ENCODE data around the gene NOP16.

Gene NOP16

DNA sequence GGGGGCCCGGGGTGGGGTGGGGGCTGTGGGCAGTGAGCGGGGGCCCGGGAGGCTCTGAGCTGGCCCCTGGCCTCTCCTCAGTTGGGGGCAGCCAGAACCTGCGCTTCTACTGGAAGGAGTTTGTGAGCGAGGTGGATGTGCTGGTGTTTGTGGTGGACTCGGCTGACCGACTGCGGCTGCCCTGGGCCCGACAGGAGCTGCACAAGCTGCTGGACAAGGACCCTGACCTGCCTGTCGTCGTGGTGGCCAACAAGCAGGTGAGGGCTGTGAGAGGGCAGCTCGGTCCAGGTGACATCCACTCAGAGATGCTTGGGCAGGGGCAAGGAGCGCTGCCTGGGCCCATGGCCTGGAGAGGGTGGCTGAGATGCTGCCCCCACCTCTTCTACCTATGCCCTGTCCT, 19.7 kb downstream of the NOP16 start:
- intact Hi-C loops (cut with DNase I): no loop called here
- no peak for DNase-seq

DNA sequence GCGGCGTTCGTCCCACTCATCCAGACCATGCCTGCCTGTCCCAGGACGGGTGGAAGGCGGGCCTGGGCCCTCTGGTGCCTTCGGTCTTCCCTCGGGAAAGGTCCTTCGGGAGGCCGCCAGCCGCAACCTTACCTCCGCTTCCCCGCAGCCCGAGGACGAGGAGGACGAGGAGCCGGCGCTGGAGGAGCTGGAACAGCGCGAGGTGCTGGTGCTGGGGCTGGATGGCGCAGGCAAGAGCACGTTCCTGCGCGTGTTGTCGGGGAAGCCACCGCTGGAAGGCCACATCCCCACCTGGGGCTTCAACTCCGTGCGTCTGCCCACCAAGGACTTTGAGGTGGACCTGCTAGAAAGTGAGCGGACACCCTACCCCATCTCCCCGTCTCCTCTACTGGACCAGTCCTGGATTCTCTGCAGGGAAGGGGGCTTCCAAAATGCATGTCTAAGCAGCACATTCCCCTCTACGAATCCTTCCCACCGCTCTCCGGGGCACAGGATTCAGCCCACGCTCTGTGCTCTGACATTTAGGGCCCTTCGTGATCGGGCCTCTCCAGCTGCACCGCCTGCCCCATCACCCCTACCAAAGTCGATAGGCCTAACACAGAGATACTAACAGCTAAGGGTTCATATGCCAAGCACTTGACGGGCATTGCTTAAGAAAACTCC, 22.0 kb downstream of the NOP16 start:
- intact Hi-C loops (cut with DNase I): no loop called here
- peak in 3 of 42 donors; percentile 11 to 23 (median 19) for DNase-seq

DNA sequence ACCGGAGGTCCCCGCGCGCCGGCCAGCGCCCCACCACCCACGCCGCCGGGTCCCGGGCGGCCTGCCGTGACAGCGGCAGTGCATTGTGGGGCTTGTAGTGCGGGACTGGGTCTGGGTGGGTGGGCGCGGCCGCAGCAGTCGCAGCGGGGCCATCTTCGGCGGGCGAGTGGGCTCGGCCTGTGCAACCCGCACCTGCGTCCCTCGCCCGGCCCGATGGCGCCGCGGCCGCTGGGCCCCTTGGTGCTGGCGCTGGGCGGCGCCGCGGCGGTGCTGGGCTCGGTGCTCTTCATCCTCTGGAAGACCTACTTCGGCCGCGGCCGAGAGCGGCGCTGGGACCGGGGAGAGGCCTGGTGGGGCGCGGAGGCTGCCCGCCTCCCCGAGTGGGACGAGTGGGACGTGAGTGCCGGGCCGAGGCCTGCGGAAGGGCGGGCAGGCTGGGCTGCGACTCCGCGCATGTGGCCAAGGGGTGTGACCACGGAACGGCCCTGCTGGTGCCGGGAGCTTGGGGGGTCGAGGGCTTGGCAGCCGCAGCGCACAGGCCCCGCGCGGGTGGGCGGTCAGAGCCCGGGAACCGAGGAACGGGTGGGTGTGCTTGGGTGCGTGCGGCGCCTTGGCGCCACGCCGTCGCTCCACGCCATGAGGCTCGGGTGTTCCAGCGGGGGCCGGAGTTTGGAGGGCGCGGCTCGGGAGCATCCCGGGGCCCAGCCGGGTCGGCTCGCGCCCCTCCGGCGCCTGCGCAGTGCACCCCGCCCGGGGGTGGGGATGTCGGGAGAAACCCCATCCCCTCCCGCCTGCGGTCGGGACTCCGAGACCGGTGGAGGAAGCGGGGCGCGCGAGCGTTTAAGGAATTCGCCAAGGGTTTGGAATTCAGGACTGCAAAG, 22.8 kb downstream of the NOP16 start, which contains the start of gene ARL10:
ARL10 (plus strand) TSS at position 137 of the 881 bp plus-strand sequence; CDS start at position 214, 77 bp downstream.
- DNase-seq: peak in 40 of 42 donors; percentile 42 to 86 (median 66)
- intact Hi-C loops (cut with DNase I): no loop called here

GRCh38 chr5:176364765-176365350, 23.5 kb downstream of the NOP16 start:
- intact Hi-C loops (cut with DNase I): no loop called here
- peak in 3 of 42 donors; percentile 24 to 35 (median 35) for DNase-seq

- intact Hi-C loops (cut with DNase I): no loop called here
- DNase-seq: no peak
Measured at GRCh38 chr5:176362233-176362490, 26.2 kb downstream of the NOP16 start.

- peak; percentile 90 to 98 (median 96) for DNase-seq
- intact Hi-C loops (cut with DNase I): no loop called here
Measured at GRCh38 chr5:176361437-176362232, 26.8 kb downstream of the NOP16 start, which contains the start of gene KIAA1191. KIAA1191 (minus strand) TSS chr5:176361764; CDS start chr5:176359508, 2,256 bp downstream.

GRCh38 chr5:176360894-176361436, 27.4 kb downstream of the NOP16 start:
- intact Hi-C loops (cut with DNase I): no loop called here
- DNase-seq: peak in 23 of 42 donors; percentile 10 to 54 (median 22)

DNA sequence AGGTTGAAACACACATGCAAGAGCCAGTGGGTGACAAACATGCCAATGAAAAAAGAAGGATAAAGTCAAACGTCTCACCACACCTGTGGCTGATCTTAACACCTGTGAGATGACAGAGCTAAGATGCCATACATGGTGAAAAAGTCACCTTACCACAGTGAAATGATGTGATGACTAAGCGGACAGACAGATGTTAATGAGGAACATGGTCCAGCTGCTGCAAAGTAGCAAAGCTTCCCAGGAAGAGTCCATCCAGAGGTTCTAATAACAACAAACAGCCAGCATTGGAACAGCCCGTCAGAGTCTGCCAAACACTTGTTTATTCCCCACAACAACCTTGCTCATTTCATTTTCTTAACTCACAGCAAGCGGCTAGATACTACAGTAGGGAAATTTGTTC, 28.7 kb downstream of the NOP16 start:
- intact Hi-C loops (cut with DNase I): no loop called here
- DNase-seq: no peak

GRCh38 chr5:176356179-176356566, 32.2 kb downstream of the NOP16 start:
- intact Hi-C loops (cut with DNase I): no loop called here
- no peak for DNase-seq

GRCh38 chr5:176355400-176356178, 32.8 kb downstream of the NOP16 start:
- intact Hi-C loops (cut with DNase I): no loop called here
- DNase-seq: no peak

DNA sequence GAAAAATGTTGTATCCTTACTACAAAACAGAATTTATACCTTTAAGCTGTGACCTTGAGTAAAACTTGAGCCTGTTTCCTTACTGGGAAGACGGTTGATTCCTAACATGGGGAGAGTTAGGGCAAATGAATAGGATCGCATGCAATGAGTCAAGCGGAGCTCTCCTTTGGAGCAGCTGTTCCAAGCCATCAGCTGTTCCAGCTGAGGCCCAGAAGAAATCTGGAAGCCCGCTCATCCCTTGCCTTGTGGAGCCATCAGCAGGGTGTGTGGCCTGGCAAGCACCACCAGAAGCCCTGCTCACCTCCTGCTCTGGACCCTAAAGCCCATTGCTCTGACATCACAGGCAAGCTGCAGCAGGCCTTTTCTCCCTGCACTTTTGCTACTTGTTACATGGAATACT, 34.9 kb downstream of the NOP16 start:
- intact Hi-C loops (cut with DNase I): no loop called here
- DNase-seq: no peak

DNA sequence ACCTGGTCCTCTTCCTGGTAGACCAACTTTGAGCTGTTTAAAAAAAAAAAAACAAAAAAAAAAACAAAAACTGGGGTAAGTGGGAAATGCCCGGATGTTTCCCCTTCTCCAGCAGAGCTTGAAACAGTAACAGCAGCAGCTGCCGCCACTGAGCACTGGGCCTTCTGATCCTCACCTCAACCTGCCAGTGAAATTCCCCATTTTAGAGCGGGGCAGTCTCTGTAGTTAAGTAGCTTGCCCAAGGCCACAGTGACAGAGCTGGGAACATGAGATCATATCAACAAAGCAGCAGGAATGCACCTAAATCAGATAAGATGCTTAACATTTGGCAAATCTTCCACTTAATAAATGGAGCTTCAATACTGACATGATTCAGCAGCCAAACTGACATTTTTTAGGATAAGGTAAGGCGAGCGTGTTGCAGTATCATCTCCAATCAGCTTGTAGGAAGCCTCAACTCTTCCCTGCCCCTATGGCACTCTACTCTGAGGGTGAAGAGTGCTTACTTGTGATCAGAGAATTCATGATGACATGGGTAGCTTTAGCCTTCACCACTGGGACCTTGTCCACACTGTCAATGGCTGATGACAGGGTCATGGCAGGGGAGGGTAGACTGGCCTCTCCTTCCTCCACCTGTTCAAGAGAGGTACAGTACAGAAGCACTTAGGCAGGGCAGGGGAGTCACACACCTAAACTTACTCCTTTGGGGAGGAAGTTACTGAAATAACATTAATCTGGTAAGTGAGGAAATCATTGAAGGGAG, 36.1 kb downstream of the NOP16 start:
- intact Hi-C loops (cut with DNase I): no loop called here
- DNase-seq: no peak

- intact Hi-C loops (cut with DNase I): no loop called here
- DNase-seq: no peak
Measured at GRCh38 chr5:176350416-176350815, 38.0 kb downstream of the NOP16 start.

DNA sequence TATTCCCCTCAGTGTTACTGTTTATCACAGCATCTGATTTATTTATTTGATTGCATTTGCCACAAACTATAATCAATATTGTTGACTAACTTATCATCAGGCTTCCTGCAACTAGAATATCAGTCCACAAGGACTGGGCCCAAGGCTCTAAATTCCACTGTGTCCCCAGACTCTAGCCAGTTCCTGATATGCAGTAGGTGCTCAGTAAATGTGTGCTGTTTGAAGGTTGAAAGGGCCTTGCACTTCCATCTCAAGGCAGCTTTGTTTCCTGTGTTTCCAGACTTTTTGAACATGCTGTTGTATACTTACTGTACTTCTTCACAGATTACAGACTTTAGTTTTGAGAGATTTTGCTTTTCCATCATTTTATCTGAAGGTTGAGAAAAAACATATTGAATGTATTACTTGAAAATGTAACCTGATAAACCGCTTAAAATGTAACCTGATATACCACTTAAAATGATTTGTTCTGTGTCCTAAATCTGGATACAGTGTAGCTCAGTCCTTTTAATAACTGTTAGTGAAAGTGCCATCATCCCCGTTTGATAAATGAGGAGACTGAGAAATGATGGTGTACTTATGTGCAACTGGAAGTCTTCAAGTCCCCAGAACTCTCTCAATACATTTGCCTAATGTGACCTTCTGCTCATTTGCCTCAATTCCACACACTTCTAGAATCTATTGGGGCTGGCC, 45.5 kb downstream of the NOP16 start:
- intact Hi-C loops (cut with DNase I): no loop called here
- no peak for DNase-seq

DNA sequence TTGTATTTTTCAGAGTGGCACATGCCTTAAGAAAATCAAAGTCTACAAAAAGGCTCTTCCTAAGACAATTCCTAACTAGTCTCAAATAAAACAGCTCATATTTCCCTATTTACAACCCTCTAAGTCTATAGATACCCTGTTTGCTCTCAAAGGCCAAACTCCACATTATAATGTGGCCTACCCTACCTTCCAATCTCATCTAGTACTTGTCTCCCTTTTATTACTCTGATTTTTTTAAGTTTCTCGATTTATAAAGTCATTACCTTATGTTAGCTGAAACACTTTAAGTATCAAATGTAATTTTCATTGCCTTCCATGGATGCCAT, 46.3 kb downstream of the NOP16 start:
- no peak for DNase-seq
- intact Hi-C loops (cut with DNase I): no loop called here

DNA sequence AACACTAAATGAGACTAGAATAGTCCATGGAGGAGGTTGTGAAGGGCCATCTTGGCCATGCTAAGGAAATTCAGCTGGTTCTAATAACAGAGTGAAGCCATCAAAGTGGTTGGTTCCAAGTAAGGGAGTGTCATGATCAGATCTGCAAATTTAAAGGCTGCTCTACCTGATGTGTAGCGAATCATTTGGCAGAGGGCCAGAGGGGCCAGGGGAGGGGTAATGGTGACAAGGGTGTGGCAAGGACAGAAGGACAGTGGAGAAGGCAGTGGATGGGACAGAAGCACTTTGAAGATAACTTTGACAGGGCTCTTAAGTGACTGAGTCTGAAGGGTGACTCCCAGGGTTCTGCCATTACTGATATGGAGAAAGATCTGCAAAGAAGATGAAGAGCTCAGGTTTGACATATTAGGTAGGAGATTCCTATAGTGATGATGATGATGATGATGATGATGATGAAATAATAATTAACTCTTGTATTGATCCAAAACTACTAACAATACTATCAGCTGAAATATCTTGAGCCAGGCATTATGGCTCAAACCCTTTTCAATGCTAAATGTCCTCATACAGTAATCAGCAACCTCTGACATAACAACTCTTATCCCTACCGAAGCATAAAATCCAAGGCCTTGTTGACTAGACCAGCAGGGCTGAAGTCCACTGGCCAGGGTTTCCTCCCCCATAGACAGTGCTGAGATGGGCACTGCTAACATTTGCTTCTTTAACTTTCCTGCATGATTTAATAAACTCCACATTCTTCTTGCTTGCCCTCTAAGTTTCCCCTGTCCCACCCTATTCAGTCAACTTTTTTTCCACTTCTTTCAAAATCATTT, 46.9 kb downstream of the NOP16 start:
- no peak for DNase-seq
- intact Hi-C loops (cut with DNase I): no loop called here

All from head of caudate nucleus (tissue), 42 donors.